GM21717 (cell line): ENCODE results near the gene GPN2.

Experiments used
- ATAC-seq: cut with Tn5 transposase; IDR thresholded peaks from one replicate; pipeline ENCODE4 v1.9.1; 2021; ENCODE audit warnings: mild to moderate bottlenecking, moderate library complexity; ENCODE audit not compliant: unreplicated experiment

GPN2 gene

DNA sequence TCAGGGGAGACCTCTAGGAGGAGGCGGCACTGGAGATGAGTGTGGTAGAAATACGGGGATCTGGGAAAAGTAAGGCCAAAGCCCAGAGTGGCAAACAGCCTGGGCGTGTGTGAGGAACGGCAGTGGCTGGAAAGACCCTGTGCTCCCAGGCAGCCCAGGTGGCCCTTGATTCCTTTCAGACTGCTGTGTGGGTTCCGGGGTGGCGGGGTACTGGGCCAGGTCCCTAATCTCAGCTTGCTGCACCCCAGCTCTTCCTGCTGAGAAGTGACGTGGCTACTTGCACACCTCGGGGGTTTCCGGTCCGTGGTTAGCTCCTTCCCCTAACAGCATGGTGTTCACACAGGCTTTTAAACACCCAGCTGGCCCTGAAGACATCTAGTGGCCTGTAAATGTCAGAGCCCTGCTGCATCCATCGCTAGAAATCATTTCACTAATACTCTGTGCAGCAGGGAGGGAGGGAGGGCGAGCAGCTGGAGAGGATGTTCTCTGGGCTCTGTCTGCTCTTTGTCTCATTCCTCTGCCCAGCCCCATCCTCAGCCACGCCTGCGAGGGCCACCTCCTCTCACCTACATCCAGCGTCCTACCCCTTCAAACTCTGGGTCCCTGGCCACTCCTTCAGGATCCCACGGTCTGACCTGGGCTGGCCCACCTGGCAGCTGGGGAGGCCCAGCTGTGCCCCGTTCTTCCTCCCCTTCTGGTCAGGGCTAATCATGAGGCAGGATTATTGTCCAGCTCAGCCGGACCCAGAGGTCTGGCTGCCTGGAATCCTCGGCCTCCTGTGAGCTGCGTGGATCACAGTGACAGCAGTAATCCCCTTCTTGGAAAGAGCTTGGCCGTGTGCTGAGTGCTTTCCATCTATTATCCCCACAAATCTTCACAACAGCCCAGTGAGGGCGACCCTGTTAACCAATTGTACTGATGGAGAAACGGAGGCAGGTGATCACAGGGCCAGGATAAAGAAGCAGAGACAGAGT is 56.4 kb downstream of the GPN2 start:
- peak; percentile 70 for ATAC-seq

DNA sequence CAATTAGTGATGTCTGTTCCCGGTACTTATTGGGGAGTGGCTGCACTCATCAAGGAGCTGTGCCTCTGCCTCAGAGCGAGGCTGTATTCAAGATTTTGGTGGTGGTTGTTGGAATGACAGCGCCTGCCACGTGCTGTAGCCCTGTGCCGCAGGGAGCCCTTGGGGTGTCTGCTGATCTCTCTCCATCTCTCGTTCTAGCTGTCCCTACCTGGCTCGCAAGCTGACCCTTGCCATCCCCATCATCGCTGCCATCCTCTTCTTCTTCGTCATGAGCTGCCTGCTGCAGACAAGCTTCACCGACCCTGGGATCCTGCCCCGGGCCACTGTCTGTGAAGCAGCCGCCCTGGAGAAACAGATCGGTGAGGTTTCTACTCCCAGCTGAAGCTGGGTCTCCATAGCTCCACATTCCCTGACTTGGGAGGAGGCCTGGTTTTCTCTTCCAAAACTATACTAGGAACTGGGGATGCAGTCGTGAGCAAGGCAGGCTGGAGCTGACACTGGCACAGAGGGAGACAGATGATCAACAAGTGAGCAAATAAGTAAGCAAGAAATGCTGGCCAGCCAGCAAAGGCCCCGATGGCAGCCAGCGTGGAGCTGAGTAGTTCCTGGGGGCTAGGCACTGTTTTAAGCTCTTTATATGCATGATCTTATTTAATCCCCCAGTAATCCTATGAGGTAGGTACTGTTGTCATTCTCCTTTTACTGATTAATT is 57.7 kb downstream of the GPN2 start:
- ATAC-seq: no peak

DNA sequence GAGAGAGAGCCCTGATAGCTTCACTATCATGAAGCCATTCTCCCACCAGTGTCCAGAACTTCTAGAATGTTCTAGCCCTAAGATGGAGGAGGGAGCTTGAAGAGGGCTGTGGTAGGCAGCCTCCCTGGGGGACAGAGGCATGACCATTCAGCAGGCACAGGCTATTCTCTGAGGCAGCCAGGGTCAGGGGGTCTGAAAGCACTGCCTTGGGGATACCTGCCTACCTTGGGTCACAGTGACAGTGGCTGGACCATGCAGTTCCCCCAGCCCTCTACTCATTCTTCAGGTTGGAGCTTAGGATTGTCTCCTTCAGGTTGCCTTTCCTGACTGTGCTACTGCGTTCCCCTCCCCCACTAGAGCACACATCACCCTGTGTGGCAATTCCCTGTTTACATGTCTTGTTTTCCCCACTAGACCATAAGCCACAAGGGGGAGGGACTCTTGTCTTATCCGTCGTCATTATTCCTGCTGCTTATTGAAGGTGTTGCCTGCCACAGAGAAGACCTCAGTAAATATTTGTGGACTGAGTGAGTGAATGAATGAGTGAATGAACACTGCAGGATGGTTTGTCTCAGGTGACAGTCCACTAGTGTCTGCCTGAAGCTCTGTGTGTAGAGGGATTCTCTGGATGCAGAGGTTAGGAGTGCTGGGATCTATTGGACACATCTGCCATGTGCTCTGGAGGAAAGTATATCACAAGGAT is 58.4 kb downstream of the GPN2 start:
- ATAC-seq: no peak

DNA sequence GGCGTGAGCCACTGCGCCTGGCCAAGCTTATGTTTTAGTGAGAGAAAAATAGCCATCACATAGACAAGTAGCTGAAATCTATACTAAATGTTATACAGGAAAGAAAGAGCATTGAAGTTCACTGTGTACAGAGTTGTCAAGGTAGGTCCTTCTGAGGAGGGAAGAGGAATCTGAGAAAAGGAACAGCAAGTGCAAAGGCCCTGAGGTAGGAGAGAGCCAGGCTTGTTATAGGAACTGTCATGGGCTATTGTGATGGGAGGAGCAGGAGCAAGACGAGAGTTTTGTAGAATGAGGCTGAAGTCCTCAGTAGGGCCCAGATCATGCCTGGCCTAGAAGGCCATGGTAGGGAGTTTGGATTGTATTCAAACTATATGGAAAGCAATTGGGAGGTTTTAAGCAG is 59.0 kb downstream of the GPN2 start:
- no peak for ATAC-seq

DNA sequence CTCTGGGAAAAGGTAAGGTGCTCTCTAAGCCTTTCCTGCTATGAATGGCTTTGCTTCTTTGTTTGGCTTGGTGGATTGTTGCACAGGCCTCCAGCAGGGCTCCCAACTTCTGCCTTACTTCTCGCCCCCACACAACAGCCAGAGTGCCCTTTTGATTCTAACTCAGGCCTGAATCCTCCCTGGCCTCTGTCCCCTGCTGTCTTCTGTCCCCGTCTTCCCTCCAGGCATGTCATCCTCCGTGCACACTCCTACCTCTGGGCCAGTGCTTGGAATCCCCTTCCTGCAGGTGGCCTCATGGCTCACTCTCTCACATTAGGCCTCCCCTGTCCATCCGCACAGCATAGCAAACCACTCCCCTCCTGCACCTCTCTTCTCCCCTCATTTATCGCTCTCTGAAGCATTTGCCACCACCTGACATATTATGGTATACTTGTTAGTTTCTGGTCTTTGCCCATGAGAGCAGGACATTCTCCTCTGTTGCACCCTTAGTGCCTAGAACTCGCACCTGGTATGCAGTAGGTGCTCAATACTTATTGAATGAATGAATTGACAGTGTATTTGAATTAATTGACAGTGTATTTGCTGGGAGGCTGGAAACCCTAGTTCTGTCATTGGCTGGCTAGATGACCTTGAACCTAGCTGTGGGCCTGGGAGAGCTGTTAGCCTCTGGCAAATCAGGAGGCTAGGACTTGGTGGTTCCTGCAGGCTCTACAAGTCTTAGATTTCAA is 60.7 kb downstream of the GPN2 start:
- no peak for ATAC-seq

DNA sequence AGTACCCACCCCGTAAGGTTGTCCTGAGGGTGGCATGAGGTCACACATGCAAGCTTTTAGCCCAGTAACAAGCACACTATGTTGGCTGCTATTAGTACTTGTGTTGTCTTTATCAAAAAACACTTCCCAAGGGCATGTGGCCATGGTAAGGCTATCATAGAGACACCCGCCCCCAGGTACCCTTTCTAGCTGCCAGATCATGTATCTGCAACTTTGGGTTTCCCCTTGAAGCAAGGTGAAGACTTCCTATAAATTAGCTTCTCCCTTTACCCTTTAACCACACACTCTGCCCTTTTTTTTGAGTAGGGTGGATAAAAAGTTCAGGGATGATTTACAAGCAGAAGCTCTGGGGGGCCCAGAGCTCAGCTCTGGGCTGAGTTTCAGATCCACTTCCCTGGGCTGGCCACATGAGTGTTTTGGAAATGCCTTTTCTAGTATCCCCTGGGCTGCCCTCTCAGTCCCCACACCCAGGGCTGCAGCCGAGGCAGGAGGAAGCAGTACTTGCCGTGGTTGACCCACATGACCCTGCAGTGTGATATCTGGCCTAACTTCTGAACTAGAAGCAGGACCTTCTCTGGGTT is 61.6 kb downstream of the GPN2 start:
- ATAC-seq: no peak

DNA sequence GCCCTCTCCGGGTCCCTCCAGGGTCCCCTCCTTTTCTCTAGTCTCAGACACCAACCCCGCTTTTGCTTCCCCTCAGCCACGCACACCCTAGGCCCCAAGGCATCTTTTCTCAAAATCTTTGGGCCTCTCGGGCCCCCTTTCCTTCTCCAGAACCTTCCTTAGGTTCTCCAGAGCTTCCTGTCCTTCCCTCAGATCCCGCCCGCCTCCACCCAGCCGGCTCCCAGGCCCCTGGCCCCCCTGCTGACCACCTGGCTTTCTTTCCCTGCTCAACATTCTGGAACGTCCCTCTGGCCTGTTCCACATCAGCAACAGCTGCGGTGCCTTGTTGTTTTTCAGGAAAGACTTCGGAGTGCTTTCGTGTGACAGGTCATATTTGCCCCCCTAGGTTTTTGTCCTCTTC is 62.4 kb downstream of the GPN2 start:
- no peak for ATAC-seq

DNA sequence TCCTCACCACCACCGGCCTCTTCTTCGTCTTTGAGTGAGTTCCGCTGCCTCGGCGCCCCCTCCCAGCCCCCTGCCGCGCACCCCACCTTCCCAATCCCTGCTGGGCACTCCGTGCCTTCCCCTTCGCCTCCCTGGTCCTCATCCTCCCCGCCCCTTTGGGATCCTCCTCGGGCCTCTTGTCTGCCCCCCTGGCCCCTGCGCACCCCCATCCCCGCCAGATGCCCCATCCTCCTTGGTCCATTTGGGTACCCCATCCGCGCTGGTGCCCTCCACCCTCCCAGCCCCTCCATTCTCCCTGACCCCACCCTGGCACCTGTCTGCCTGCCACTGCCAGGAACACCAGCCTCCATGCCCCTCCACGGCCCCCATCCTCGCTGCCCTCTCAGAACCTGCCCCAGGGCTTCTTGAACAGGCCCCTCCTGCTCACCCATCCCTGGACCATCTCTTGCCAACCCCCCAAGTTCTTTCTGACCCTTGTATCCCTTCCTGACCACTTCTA is 62.9 kb downstream of the GPN2 start:
- ATAC-seq: no peak

DNA sequence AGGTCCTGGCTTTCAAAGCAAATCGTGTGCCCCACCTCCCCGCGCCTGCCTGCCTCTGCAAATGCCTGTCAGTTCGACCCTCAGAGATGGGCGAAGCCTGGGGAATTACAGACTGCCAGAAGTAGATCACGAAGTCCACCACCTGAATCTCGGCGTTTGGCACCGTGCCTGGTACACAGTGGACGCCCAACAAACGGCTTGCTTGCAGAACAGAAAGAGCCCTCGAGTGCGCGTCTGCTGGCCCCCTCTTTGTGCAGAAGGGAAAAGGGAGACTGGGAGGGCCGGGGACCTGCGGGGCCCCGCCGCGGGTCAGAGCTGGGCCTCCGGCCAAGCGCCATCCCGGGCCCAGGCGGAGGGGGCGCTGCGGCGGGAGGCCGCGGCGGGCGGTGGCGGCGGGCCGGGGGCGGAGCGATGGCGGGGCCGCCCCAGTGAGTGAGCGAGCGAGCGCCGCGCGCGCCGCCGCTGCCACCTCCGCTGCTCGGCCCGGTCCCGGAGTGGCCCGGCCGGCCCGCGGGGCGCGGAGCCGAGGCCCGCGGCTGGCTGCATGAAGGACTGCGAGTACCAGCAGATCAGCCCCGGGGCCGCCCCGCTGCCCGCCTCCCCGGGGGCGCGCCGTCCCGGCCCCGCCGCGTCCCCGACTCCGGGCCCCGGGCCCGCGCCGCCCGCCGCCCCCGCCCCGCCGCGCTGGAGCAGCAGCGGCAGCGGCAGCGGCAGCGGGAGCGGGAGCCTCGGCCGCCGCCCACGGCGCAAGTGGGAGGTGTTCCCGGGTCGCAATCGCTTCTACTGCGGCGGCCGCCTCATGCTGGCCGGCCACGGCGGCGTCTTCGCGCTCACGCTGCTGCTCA is 63.6 kb downstream of the GPN2 start, which contains the start of gene ZDHHC18:
Gene ZDHHC18 (plus strand): TSS at position 428 of the 845 bp plus-strand sequence. CDS start 117 bp downstream, at position 545.
- ATAC-seq: peak; percentile 64
